Measurements from ENCODE around the gene UNC5C.
A peak's percentile ranks its signal among the peaks of the same experiment; 100 is the strongest.
"Not testable (repeated sequence)": the region's sequence is repeated elsewhere in the genome, so short reads cannot be mapped to it uniquely, and the experiment has no call there.

UNC5C gene

DNA sequence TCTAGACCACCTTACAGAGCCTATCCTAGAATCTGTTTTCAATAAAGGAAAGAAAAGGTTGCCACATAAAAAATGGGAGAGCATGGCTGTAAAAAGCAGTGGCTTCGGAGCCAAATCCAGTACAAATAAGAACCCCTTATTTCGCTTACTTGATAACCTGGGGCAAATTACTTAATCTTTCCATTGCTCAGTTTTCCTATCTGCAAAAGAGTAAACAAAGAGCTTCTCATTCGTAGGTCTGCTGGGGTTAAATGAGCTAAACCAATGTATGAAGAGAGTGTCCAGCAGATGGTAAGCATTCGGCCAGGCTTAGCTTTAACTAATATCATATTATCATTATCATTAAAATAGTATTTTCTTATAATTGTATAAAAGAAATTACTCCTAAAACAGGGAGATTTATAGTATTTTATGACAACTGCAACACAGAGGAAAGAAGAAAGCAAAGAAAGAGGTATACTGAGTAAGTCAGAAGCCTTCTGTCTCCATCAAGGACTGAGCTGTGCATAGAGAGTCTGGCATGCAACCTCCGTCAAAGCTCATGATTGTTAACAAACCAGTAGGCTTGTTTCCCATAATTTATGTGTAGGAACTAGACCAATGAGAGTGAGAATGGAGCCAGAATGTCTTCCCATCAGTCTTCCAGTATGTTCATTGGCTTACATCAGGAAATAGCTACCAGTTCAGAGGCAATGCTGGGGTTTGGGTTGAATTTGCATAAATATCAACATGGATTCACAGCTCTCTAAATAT is 364.9 kb downstream of the UNC5C start:
- DNase-seq = no peak
- no peak for TF ChIP-seq POLR2A (IDR thresholded peaks at IDR 0.05; ENCODE audit: low read length)
- TF ChIP-seq GATA1 (IDR thresholded peaks at IDR 0.05; ENCODE audit: low read depth, low read length) = no peak

DNA sequence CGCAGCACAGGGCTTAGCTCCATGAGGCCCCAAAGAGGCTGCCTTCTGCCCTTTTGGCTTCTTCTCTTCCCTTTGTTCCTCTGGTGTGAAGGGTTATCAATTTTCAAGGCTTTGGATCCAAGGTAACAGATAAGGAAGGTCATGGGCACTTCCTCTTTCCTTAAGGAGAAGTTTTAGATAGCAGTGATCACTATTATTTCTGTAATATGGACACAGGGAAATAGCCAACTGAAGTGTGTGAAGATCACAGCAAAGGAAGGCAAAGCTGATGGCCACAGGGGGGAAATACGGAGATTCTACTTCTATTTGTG is 366.8 kb downstream of the UNC5C start:
- TF ChIP-seq GATA1 (IDR thresholded peaks at IDR 0.05; ENCODE audit: low read depth, low read length) (no peak), POLR2A (IDR thresholded peaks at IDR 0.05; ENCODE audit: low read length) (no peak)
- no peak for DNase-seq

DNA sequence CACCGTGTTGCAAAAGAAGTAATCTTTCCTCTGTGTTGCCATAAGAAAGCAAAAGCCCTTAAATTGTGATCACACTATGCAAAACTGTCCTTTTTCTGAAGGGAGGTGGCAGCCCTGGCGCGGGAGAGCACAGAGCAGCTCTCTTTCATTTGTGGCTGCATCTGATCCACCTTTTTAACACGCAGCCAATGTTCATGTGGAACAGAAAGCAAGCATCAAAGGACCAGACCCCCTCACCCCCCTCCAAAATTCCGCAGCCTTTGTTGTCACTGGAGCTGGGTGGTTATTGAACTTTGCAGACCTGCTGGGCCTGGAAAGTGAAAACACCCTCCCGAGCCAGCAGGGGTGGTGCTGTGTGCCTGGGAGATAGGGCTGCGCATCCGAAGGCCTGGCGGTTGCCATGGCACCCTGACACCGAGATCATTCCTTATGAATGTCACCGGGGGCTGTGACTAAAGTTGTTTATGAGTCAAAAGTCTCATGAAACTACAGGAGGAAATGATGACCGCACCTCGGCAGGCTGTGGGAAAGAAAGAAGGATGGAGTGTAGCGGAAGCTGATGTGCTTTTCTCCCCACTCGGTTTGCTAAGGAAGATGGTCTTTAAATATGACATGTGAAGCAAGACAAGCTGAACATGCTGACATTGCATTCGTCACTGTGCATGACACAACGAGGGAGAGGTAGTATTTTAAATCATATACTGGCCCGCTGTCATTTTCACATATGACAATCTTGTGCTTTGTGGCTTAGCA is 367.4 kb downstream of the UNC5C start:
- no peak for TF ChIP-seq GATA1 (IDR thresholded peaks at IDR 0.05; ENCODE audit: low read depth, low read length)
- TF ChIP-seq POLR2A (IDR thresholded peaks at IDR 0.05; ENCODE audit: low read length) = no peak
- DNase-seq = no peak

DNA sequence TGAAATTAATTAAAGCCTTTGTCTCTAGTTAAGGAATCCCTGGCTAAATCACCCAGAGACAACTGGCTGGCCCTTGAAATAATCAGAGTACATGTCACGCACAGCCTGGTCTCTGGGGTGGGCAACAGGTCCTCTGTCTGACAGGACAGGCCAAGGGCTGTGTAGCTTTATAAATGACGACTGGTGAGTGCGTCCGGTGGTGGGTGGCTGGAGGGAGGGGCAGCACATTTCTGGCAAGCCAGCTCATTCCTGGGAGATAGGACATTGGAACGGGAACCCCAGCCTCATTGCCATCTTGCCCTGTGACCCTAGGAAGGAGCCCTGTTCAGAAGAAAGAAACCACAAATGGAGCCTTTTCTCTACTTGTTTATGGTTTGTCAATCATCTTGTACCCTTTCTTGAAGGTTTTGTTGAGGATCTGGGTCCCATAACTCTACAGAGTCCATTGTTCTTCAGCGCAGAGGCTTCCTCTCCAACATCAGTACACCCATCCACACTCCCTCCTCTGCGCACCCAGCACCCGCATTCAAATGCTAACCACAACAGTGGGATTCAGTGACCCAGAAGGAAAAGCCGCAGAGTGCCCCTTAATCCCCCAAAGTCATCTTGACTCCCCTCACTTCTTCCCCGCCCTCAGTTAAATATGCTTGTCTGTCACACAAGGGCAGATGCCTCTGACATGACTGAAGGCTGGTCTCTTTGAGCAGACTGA is 368.1 kb downstream of the UNC5C start:
- TF ChIP-seq POLR2A (IDR thresholded peaks at IDR 0.05; ENCODE audit: low read length) (no peak), GATA1 (IDR thresholded peaks at IDR 0.05; ENCODE audit: low read depth, low read length) (no peak)
- no peak for DNase-seq

DNA sequence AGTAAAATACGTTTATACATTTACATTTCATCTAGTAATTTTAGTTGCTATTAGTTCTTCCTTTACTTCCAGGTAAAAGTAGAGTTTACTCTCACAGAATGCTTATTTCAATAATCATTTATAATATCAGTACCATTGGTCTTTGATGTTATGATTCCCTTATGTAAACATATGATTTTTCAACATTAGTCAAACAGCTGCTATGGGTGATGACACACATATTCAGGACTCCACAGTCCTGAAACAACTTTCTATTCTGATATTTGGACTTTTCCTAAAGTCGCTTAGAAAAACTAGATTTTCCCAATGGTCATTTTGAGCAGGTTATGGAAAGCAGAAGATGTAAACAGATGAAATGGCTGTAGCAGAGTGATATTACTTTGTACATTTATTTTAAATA is 369.8 kb downstream of the UNC5C start:
- no peak for DNase-seq
- no peak for TF ChIP-seq GATA1 (IDR thresholded peaks at IDR 0.05; ENCODE audit: low read depth, low read length)
- no peak for TF ChIP-seq POLR2A (IDR thresholded peaks at IDR 0.05; ENCODE audit: low read length)

DNA sequence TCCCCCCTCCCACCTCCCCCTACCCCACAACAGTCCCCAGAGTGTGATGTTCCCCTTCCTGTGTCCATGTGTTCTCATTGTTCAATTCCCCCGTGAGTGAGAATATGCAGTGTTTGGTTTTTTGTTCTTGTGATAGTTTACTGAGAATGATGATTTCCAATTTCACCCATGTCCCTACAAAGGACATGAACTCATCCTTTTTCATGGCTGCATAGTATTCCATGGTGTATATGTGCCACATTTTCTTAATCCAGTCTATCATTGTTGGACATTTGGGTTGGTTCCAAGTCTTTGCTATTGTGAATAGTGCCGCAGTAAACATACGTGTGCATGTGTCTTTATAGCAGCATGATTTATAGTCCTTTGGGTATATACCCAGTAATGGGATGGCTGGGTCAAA is 377.4 kb downstream of the UNC5C start:
- not testable (repeated sequence) for DNase-seq

DNA sequence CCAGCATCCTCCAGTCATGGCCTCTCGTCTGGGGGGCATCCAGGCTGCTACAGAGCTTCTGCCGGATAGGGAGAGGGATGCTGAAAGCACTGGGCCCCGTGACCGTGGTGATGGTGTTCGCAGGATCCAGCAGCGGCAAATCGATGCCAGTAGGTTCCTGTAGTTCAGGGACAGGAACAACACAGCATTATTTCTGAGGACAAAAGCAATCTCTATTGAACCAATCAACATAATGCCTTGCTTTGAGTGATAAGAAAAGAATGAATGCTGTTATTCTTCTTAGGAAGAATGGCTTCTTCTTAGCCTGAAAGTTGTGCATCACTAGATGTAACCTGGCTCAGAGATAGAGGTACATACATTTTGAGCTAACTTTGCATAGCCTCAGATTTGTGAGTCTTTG is 378.6 kb downstream of the UNC5C start:
- no peak for TF ChIP-seq GATA1 (IDR thresholded peaks at IDR 0.05; ENCODE audit: low read depth, low read length)
- TF ChIP-seq POLR2A (IDR thresholded peaks at IDR 0.05; ENCODE audit: low read length) = no peak

DNA sequence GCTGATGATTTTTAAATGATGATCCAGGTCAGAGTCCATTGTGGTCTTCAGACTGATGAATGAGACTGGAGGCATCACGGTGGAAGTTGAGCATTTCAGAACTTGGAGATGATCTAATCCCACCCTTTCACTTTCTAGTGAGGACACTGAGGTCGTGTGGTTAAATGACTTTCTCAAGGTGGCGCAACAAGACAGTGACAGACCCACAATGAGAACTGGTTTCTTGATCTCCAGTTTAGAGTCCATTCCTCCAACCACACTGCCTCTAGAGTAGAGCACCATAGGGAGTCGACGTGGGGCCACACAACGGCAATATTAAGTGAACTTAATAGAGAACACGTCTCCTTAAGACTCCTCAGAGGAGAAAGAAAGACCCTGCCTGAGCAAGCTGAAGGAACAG is 381.0 kb downstream of the UNC5C start:
- TF ChIP-seq POLR2A (IDR thresholded peaks at IDR 0.05; ENCODE audit: low read length) (no peak), GATA1 (IDR thresholded peaks at IDR 0.05; ENCODE audit: low read depth, low read length) (no peak)
- DNase-seq = no peak

More for the DNA sequence above, 378.6 kb downstream of the UNC5C start:
- DNase-seq = no peak

DNA sequence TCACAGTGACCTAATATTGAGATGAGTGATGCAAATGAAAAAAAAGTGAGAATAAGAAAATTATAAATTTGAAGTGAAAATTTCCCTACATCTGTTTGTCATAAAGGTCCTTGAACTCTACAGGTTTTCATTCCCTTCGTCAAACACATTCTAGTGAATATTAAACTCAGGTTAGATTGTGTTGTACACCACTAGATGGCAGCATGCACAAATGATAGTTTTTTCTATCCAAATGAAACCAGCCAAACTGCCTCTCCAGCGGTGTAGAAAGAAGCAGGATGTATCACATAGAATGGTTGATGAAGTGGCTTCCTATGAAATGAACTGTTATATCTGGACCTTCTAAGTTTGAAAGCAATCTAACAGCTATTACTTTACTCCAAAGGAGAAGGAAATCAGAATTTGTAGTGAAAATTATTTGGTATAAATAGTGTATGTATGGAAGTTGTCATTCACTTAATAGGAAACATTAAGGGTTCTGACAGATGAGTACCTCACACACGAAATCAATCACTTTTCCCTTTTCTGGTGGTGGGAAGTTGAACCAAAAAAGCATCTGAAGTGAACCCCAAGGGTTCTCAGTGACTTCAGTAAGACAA is 382.7 kb downstream of the UNC5C start:
- DNase-seq = peak; percentile 59 to 71
- TF ChIP-seq POLR2A (IDR thresholded peaks at IDR 0.05; ENCODE audit: low read length) (no peak), GATA1 (IDR thresholded peaks at IDR 0.05; ENCODE audit: low read depth, low read length) (no peak)

DNA sequence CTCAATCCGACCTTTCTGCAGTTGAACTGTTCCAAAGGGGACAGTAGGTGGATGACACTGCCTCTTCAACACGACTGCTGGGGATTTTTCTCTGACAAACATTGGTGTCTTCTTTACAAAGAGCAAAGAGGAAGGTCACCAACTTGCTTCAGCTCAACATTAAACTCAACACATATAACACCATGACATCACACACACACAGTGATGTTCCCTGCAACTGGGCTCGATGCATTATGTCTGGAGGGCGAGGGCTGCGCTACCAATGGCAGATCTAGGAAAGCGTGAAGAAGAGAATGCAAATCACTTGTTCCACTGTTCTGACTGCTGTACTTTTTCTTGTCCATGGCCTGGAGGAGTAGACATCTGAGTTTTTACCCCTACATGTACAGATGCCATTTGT is 385.9 kb downstream of the UNC5C start:
- TF ChIP-seq GATA1 (IDR thresholded peaks at IDR 0.05; ENCODE audit: low read depth, low read length) (no peak), POLR2A (IDR thresholded peaks at IDR 0.05; ENCODE audit: low read length) (no peak)
- DNase-seq = no peak

DNA sequence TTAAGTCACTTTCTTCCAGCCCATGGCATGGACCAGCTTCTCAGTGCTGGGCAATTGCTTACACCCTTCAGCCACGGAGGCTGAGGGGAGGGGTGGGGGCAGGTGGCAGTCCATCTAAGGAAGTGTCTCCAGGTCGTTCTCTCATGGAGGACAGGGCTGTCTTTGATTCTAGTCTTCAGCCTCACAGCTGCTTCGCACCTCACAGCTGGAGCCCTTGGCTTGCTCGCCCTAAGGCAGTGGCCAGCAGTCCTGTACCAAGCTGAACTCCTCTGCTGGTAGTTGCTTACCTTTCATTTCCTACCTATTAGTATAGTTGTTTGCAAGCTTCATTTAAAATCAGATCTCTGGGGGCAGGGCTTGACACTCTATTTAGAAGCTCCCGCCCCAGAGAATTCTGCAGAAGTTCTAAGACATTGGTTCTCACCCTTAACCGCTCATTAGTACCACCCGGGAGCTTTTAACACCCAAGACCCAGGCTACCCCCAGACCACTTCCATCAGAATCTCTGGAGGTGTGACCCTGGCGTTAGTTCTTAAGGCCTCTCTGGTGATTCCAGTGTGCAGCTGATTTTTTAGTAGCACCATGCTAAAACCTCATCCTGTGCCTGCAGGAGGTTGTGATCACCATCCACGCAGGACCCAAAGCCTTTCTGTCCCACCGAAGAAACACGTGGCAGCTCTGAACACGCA is 386.8 kb downstream of the UNC5C start:
- no peak for DNase-seq
- TF ChIP-seq GATA1 (IDR thresholded peaks at IDR 0.05; ENCODE audit: low read depth, low read length) = no peak
- no peak for TF ChIP-seq POLR2A (IDR thresholded peaks at IDR 0.05; ENCODE audit: low read length)

DNA sequence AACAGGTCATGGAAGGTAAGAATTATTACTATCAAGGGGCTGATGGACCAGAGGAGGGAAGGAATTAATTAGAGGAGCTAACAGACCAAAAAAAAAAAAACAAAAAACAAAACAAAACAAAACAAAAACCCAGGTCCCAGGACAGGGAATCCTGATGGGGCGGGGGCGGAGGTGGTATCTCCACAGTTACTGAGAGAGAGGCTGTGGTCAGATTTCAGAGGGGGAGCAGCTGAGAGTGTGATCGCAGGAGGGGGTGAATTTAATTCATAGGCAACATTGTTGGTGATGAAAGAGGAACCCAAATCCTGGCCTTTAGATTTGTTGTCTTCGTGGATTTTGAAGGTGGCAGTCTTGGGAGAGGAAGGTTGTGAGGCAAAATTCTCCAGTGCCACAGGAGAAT is 389.4 kb downstream of the UNC5C start:
- no peak for DNase-seq
- TF ChIP-seq GATA1 (IDR thresholded peaks at IDR 0.05; ENCODE audit: low read depth, low read length) (no peak), POLR2A (IDR thresholded peaks at IDR 0.05; ENCODE audit: low read length) (no peak)

DNA sequence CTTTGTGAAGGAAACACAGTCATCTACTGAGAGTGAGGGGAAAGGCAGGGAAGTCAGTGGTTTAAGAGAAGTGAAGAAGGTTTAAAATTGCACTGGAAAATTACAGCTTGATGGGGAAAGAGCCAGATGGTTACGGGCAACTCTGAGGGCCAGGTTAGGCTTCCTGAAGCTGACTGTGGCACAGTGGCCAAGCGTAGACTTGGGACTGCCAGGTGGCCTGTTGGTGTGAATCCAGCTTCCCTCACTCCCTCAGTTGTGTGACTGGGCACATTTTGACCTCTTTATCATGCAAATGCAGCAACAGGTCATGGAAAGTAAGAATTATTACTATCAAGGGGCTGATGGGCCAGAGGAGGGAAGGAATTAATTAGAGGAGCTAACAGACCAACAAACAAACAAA is 390.1 kb downstream of the UNC5C start:
- TF ChIP-seq GATA1 (IDR thresholded peaks at IDR 0.05; ENCODE audit: low read depth, low read length) (no peak), POLR2A (IDR thresholded peaks at IDR 0.05; ENCODE audit: low read length) (no peak)
- DNase-seq = no peak

DNA sequence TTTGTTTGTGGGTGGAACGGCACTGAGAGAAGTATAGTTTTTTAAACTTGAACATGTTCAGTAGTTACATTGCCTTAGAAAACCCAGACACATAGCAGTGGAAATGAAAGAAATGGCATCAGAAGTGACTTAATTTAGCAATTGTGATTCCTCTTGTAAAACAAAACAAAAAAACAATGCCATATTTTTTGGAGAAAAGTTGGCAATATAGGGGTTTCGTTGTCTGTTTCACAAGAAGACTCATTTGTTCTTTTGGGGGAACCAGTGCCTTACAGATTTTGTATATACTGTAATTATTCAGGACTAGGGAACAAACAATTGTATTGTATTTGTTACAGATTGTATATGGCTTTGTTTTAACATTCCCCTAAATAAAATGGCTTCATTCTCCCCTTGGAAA is 390.7 kb downstream of the UNC5C start:
- no peak for TF ChIP-seq POLR2A (IDR thresholded peaks at IDR 0.05; ENCODE audit: low read length)
- no peak for TF ChIP-seq GATA1 (IDR thresholded peaks at IDR 0.05; ENCODE audit: low read depth, low read length)
- DNase-seq = no peak

Data from erythroblast (primary cell).